ENCODE measurements around the gene BEST2.

BEST2 gene

DNA sequence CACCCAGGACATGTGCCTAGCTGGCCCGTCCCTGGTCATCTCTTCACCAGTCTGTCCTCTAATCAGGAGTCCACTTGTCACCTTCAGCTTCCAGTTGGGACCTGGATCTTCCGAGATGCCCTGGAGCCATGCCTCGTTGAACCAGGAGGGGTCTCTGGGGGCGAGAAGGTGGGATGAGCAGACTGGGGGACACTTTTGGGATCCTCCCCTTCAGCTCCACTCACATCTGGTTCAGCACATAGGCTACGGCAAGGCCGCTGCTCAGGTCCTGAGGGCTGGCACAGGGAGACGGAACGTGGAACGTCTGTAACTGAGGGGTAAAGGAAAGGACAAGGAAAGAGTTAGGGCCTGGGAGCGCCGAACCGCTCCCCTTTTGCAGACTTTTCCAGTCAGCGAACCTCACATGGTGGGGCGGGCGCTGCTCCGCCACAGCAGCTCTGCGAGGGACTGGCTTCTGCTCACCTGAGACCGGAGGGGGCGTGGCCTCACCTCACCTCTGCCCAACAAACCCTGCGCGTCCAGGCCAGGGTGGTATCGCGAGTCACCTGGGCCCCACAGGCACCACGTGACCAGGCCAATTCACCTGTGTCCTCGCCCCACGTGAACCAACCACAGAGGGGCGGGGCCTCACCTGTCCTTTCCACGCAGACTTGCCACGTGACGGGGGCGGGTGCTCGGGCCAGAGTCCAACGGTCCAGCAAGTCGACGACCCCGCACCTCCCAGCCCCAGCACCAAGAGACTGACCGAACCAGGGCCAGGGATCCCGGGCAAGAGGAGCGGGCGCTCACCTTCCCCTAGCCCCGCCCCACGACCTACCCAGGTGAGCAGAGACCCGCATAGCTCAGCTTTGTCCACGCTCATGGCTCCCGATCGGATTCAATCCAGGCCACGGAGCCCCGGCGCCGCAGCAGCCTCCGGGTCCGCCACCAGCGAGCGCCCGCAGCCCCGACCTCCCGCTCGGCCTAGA lies 23.3 kb downstream of the BEST2 start, which contains the start of gene HOOK2:
TSS of gene HOOK2 (minus strand) at position 965 of the 968 bp plus-strand sequence. CDS start at position 862, 103 bp downstream.
- no peak for DNase-seq
- WGBS = 30% methylated on average over 40 of the region's 58 CpGs

DNA sequence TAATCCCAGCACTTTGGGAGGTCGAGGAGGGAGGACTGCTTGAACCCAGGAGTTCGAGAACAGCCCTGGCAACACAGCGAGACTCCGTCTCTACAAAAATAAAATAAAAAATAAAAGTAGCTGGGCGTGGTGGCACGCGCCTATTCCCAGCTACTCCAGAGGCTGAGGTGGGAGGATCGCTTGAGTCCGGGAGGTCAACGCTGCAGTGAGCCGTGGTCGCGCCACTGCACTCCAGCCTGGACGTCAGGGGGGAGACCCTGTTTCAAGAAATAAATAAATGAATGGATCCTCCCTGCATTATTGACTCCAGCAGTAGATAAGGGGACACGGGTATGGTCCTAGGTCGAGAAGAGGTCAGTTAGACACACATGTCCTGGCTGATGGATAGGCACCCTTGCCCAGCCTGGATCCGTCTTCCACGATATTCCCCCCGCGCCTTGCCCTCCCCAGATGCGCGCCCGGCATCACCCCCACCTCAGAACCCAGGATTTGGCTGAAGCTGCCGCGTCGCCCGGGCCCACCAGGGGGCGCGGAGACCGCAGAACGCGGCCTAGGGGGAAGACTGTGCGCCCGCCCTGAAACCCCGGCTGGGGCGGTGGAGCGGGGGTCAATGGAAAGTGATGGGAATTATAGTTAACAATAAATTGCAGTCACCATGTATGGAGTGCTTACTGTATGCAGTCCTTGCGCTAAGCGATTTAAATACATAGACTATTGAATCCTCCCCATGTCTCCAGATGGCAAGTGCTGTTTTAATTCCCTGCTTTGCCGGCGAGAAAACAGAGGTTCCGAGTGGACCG lies 25.8 kb downstream of the BEST2 start:
- H3K4ac ChIP-seq (ENCODE audit: low read depth in 1 of 2, low read length in 2 of 2) = peak overlapping the region in 1 of 2 experiments; percentile 82
- H3K79me1 ChIP-seq (replicated peaks; ENCODE audit: low read length, poor library complexity, severe bottlenecking) = peaks cover 9% of the 10 kb centered on the region
- H3K4me3 ChIP-seq (ENCODE audit: insufficient read depth in 1 of 2, low read depth in 1 of 2, low read length in 2 of 2) = peak overlapping the region; percentile 63 to 83
- peak overlapping the region; percentile 75 to 95 for H2BK12ac ChIP-seq (ENCODE audit: low read length in 2 of 2)
- peak overlapping the region; percentile 87 for H2BK120ac ChIP-seq (ENCODE audit: low read depth, low read length)
- peak overlapping the region; percentile 91 for H3K27ac ChIP-seq (ENCODE audit: low read length, poor library complexity, severe bottlenecking)
- no peaks in the 10 kb centered on the region for H3K9me3 ChIP-seq (ENCODE audit: control insufficient read depth, low read length)
- H3K18ac ChIP-seq (ENCODE audit: low read depth in 1 of 2, low read length in 2 of 2) = peak overlapping the region; percentile 85 to 95
- H4K8ac ChIP-seq (ENCODE audit: low read length) = no peak overlapping the region
- DNase-seq = peak; percentile 86
- H3K4me2 ChIP-seq (ENCODE audit: low read length, poor library complexity, severe bottlenecking) = peak overlapping the region; percentile 91
- H2BK5ac ChIP-seq (ENCODE audit: low read depth, low read length, poor library complexity, severe bottlenecking) = no peak overlapping the region
- H3K27me3 ChIP-seq (ENCODE audit: control insufficient read depth in 1 of 2, insufficient read depth in 1 of 2, low read length in 2 of 2) = no peaks in the 10 kb centered on the region
- H3K4me1 ChIP-seq (ENCODE audit: control insufficient read depth, insufficient read depth, low read depth, low read length) = peaks cover 27% of the 10 kb centered on the region
- H2AFZ ChIP-seq (ENCODE audit: low read depth, low read length) = peak overlapping the region; percentile 78
- H2BK15ac ChIP-seq (ENCODE audit: low read depth, poor library complexity, severe bottlenecking) = no peak overlapping the region
- peak overlapping the region; percentile 70 for H4K91ac ChIP-seq (ENCODE audit: low read length)
- peak overlapping the region; percentile 93 for H3K9ac ChIP-seq (ENCODE audit: low read length)
- 22% methylated on average over 31 of the region's 43 CpGs for WGBS
- no peak overlapping the region for H3K14ac ChIP-seq (ENCODE audit: low read length in 2 of 2)
- H3K36me3 ChIP-seq (ENCODE audit: control insufficient read depth in 1 of 2, insufficient read depth in 2 of 2, low read depth in 1 of 2, low read length in 2 of 2) = peaks cover 4 to 9% of the 10 kb centered on the region in 2 experiments
- no peak overlapping the region for H3K23ac ChIP-seq (ENCODE audit: low read length in 2 of 2)
- H2AK5ac ChIP-seq (ENCODE audit: low read length, severe bottlenecking) = no peak overlapping the region

More for the DNA sequence above, 23.3 kb downstream of the BEST2 start, which contains the start of gene HOOK2:
- no peak within 1 kb of the TSS for H2AK5ac ChIP-seq (ENCODE audit: low read length, severe bottlenecking)
- peak within 1 kb of the TSS; percentile 68 to 91 for H3K18ac ChIP-seq (ENCODE audit: low read depth in 1 of 2, low read length in 2 of 2)
- peak within 1 kb of the TSS; percentile 37 to 81 for H3K4ac ChIP-seq (ENCODE audit: low read depth in 1 of 2, low read length in 2 of 2)
- H3K79me1 ChIP-seq (replicated peaks; ENCODE audit: low read length, poor library complexity, severe bottlenecking) = peaks cover 10% of the 10 kb centered on the region
- H3K9ac ChIP-seq (ENCODE audit: low read length) = peak within 1 kb of the TSS; percentile 85
- H2BK5ac ChIP-seq (ENCODE audit: low read depth, low read length, poor library complexity, severe bottlenecking) = no peak within 1 kb of the TSS
- peak within 1 kb of the TSS; percentile 74 to 87 for H3K4me3 ChIP-seq (ENCODE audit: insufficient read depth in 1 of 2, low read depth in 1 of 2, low read length in 2 of 2)
- H3K27me3 ChIP-seq (ENCODE audit: control insufficient read depth in 1 of 2, insufficient read depth in 1 of 2, low read length in 2 of 2) = no peaks in the 10 kb centered on the region
- peak within 1 kb of the TSS; percentile 60 for H2AFZ ChIP-seq (ENCODE audit: low read depth, low read length)
- no peaks in the 10 kb centered on the region for H3K9me3 ChIP-seq (ENCODE audit: control insufficient read depth, low read length)
- peak within 1 kb of the TSS; percentile 94 for H3K4me2 ChIP-seq (ENCODE audit: low read length, poor library complexity, severe bottlenecking)
- H4K8ac ChIP-seq (ENCODE audit: low read length) = peak within 1 kb of the TSS; percentile 66
- H3K36me3 ChIP-seq (ENCODE audit: control insufficient read depth in 1 of 2, insufficient read depth in 2 of 2, low read depth in 1 of 2, low read length in 2 of 2) = peaks cover 17 to 23% of the 10 kb centered on the region in 2 experiments
- no peak within 1 kb of the TSS for H3K27ac ChIP-seq (ENCODE audit: low read length, poor library complexity, severe bottlenecking)
- peaks cover 24% of the 10 kb centered on the region for H3K4me1 ChIP-seq (ENCODE audit: control insufficient read depth, insufficient read depth, low read depth, low read length)
- no peak within 1 kb of the TSS for H3K23ac ChIP-seq (ENCODE audit: low read length in 2 of 2)
- no peak within 1 kb of the TSS for H2BK15ac ChIP-seq (ENCODE audit: low read depth, poor library complexity, severe bottlenecking)
- H3K14ac ChIP-seq (ENCODE audit: low read length in 2 of 2) = peak within 1 kb of the TSS in 1 of 2 experiments; percentile 82
- peak within 1 kb of the TSS; percentile 30 for H4K91ac ChIP-seq (ENCODE audit: low read length)
- H2BK12ac ChIP-seq (ENCODE audit: low read length in 2 of 2) = peak within 1 kb of the TSS; percentile 3 to 9
- peak within 1 kb of the TSS; percentile 24 for H2BK120ac ChIP-seq (ENCODE audit: low read depth, low read length)

DNA sequence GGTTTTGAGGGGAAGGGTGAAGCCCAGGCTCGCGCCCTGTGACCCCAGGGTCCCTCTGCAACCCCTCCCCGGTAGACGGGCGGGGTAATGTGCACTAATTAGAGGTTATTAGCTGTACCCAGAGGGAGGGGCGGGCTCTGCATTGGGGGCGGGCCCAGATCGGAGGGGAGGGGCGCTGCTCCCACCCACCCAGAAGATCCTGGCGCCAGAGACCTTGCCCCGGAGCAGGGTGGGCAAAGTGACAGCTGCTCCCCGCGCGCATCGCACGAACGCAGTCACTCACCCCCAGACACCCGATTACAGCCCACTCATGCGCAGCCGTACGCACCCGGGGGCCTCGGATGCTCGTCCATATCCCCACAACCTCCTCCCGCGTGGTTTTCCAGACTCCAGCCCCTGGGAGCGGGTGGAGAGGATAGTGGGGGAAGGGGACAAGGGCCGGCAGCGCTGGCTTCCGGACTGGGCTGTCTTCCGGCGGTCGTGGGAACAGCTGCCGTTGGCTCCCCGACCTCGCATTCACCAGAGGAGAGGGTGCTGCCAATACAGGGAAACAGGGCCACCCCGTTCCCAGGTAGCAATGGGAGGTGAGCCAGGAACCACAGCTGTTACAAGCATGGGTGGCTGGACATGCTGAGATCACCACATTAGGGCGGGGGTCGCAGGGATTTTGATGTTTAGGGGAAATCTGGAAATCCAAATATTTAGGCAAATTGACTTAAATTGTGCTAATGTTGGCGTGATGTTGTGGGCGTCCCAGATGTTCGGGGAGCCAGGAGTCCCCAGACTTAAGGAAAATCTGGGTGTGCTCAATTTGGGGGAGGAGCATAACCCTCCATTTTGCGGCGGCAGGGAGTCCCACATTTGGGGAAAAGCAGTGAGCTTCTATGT lies 26.7 kb downstream of the BEST2 start:
- H3K14ac ChIP-seq (ENCODE audit: low read length in 2 of 2) = peak overlapping the region in 1 of 2 experiments; percentile 12
- no peaks in the 10 kb centered on the region for H3K9me3 ChIP-seq (ENCODE audit: control insufficient read depth, low read length)
- H3K4me3 ChIP-seq (ENCODE audit: insufficient read depth in 1 of 2, low read depth in 1 of 2, low read length in 2 of 2) = peak overlapping the region; percentile 63 to 83
- H3K4me2 ChIP-seq (ENCODE audit: low read length, poor library complexity, severe bottlenecking) = peak overlapping the region; percentile 91
- H3K36me3 ChIP-seq (ENCODE audit: control insufficient read depth in 1 of 2, insufficient read depth in 2 of 2, low read depth in 1 of 2, low read length in 2 of 2) = peaks cover 4 to 5% of the 10 kb centered on the region in 2 experiments
- peak overlapping the region; percentile 97 for H4K8ac ChIP-seq (ENCODE audit: low read length)
- 3% methylated on average over 36 of the region's 44 CpGs for WGBS
- H3K79me1 ChIP-seq (replicated peaks; ENCODE audit: low read length, poor library complexity, severe bottlenecking) = peaks cover 9% of the 10 kb centered on the region
- H2AK5ac ChIP-seq (ENCODE audit: low read length, severe bottlenecking) = peak overlapping the region; percentile 78
- peak overlapping the region; percentile 85 for H3K4ac ChIP-seq (ENCODE audit: low read depth in 1 of 2, low read length in 2 of 2)
- H3K27ac ChIP-seq (ENCODE audit: low read length, poor library complexity, severe bottlenecking) = peak overlapping the region; percentile 91
- H2BK15ac ChIP-seq (ENCODE audit: low read depth, poor library complexity, severe bottlenecking) = peak overlapping the region; percentile 75
- H3K9ac ChIP-seq (ENCODE audit: low read length) = peak overlapping the region; percentile 93
- peak overlapping the region; percentile 85 for H2BK5ac ChIP-seq (ENCODE audit: low read depth, low read length, poor library complexity, severe bottlenecking)
- H3K18ac ChIP-seq (ENCODE audit: low read depth in 1 of 2, low read length in 2 of 2) = peak overlapping the region; percentile 88 to 95
- no peaks in the 10 kb centered on the region for H3K27me3 ChIP-seq (ENCODE audit: control insufficient read depth in 1 of 2, insufficient read depth in 1 of 2, low read length in 2 of 2)
- DNase-seq = peak; percentile 94
- H2BK12ac ChIP-seq (ENCODE audit: low read length in 2 of 2) = peak overlapping the region; percentile 38 to 95
- H2BK120ac ChIP-seq (ENCODE audit: low read depth, low read length) = peak overlapping the region; percentile 87
- H4K91ac ChIP-seq (ENCODE audit: low read length) = peak overlapping the region; percentile 97
- no peak overlapping the region for H2AFZ ChIP-seq (ENCODE audit: low read depth, low read length)
- no peak overlapping the region for H3K23ac ChIP-seq (ENCODE audit: low read length in 2 of 2)
- peaks cover 33% of the 10 kb centered on the region for H3K4me1 ChIP-seq (ENCODE audit: control insufficient read depth, insufficient read depth, low read depth, low read length)

All from mesenchymal stem cell (in vitro differentiated cells and primary cell).